GM21786 (cell line): ENCODE data around the gene NPAS3.

Experiments used
- ATAC-seq: cut with Tn5 transposase; IDR thresholded peaks from one replicate; pipeline ENCODE4 v1.9.1; 2021; ENCODE audit not compliant: unreplicated experiment

NPAS3 gene

GRCh38 chr14:33464254-33464962 lies 525.7 kb downstream of the NPAS3 start:
- no peak for ATAC-seq

- no peak for ATAC-seq
Observed at GRCh38 chr14:33465846-33466700, 527.4 kb downstream of the NPAS3 start.

- no peak for ATAC-seq
Observed at GRCh38 chr14:33467971-33468370, 529.3 kb downstream of the NPAS3 start.

- no peak for ATAC-seq
Observed at GRCh38 chr14:33469898-33470297, 531.2 kb downstream of the NPAS3 start.

GRCh38 chr14:33471776-33472175 lies 533.1 kb downstream of the NPAS3 start:
- no peak for ATAC-seq

GRCh38 chr14:33475623-33476022 lies 536.9 kb downstream of the NPAS3 start:
- ATAC-seq: no peak

- no peak for ATAC-seq
Observed at GRCh38 chr14:33477797-33478196, 539.1 kb downstream of the NPAS3 start.

GRCh38 chr14:33480071-33480886 lies 541.6 kb downstream of the NPAS3 start:
- ATAC-seq: no peak

- no peak for ATAC-seq
Observed at GRCh38 chr14:33480887-33481184, 542.2 kb downstream of the NPAS3 start.

GRCh38 chr14:33483110-33483509 lies 544.4 kb downstream of the NPAS3 start:
- ATAC-seq: no peak

- ATAC-seq: no peak
Observed at GRCh38 chr14:33483541-33483940, 544.9 kb downstream of the NPAS3 start.

- ATAC-seq: no peak
Observed at GRCh38 chr14:33484264-33484663, 545.6 kb downstream of the NPAS3 start.

GRCh38 chr14:33486332-33486890 lies 547.7 kb downstream of the NPAS3 start:
- ATAC-seq: no peak

- ATAC-seq: no peak
Observed at GRCh38 chr14:33488582-33488981, 549.9 kb downstream of the NPAS3 start.

- no peak for ATAC-seq
Observed at GRCh38 chr14:33490555-33490954, 551.9 kb downstream of the NPAS3 start.

- no peak for ATAC-seq
Observed at GRCh38 chr14:33491112-33491511, 552.4 kb downstream of the NPAS3 start.

- no peak for ATAC-seq
Observed at GRCh38 chr14:33492491-33492890, 553.8 kb downstream of the NPAS3 start.

GRCh38 chr14:33493266-33493665 lies 554.6 kb downstream of the NPAS3 start:
- ATAC-seq: no peak

- no peak for ATAC-seq
Observed at GRCh38 chr14:33493990-33494389, 555.3 kb downstream of the NPAS3 start.

GRCh38 chr14:33499687-33500086 lies 561.0 kb downstream of the NPAS3 start:
- ATAC-seq: no peak
